ENCODE results near the gene ENTPD1.

ENTPD1 gene

GRCh38 chr10:95876756-95877155, 120.8 kb downstream of the ENTPD1 start:
- TF ChIP-seq CTCF (IDR thresholded peaks at IDR 0.05), result no peak

GRCh38 chr10:95877881-95878280, 121.9 kb downstream of the ENTPD1 start:
- no peak for TF ChIP-seq CTCF (IDR thresholded peaks at IDR 0.05)

- TF ChIP-seq CTCF (IDR thresholded peaks at IDR 0.05), result no peak
Measured at GRCh38 chr10:95880704-95881103, 124.7 kb downstream of the ENTPD1 start.

GRCh38 chr10:95881316-95881715, 125.4 kb downstream of the ENTPD1 start:
- TF ChIP-seq CTCF (IDR thresholded peaks at IDR 0.05), result no peak

- TF ChIP-seq CTCF (IDR thresholded peaks at IDR 0.05), result no peak
Measured at GRCh38 chr10:95889830-95890229, 133.9 kb downstream of the ENTPD1 start.

GRCh38 chr10:95896071-95896850, 140.3 kb downstream of the ENTPD1 start:
- TF ChIP-seq CTCF (IDR thresholded peaks at IDR 0.05), result no peak

GRCh38 chr10:95906677-95907455, 150.9 kb downstream of the ENTPD1 start:
- TF ChIP-seq CTCF (IDR thresholded peaks at IDR 0.05), result no peak
